Measurements from ENCODE around the gene SLC34A3. TPM values are rescaled to one million over a fixed set of nuclear protein-coding genes. Genes with fewer than 3 reads are reported as not detected.

The SLC34A3 gene
- total and polyA plus RNA-seq, 2 of the 8 experiments (the other 6 are each of a cell fraction or from before 2014, with no cell fraction given): 0.08 TPM; not detected in 1

DNA sequence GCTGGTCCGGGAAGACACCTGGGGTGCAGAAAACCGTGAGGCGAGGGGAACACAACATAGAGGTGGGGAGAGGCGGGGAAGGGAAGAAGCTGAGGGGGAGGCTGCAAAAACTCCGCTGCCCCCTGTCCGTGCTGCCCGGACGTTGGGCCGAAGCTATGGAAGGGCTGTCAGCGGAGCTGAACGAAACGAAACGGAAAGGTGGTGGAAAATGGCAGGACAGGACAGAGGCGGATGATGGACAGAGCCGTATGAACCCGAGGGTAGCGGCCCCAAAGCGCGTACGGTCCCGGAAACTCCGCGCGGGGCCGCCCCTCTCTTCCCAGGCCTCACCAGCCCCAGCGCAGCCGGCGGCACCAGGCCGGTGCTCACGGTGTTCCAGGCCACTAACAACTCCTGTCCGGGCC is 42.6 kb upstream of the SLC34A3 start (continued):
- no peak; the same call in 1 of the 2 replicates for TF ChIP-seq RBBP5 (IDR thresholded peaks at IDR 0.05; ENCODE audit: borderline replicate concordance, low read depth, low read length)
- TF ChIP-seq TAF7 (optimal IDR thresholded peaks at IDR 0.05; ENCODE audit: borderline replicate concordance, low read depth, low read length): no peak
- no peak for TF ChIP-seq ZNF274 (IDR thresholded peaks at IDR 0.05; ENCODE audit: borderline replicate concordance, extremely low read depth, low read length)

All from H1 (cell line).